H1 (cell line): Measurements from ENCODE around the gene TMIGD3. TPM values are rescaled to one million over a fixed set of nuclear protein-coding genes. Genes with fewer than 3 reads are reported as not detected.

Experiments
- CTCF ChIA-PET: fragments of 300-600 bp; sonication (Branson Sonifier 250); formaldehyde crosslinking; loops from one replicate; lab custom pipeline; 2021; ENCODE audit not compliant: partially characterized antibody; lab: Charles Lee
- POLR2A ChIA-PET: fragments of 300-600 bp; sonication (Branson Sonifier 250); formaldehyde crosslinking; loops from one replicate; lab custom pipeline; 2021; ENCODE audit warnings: inconsistent platforms; ENCODE audit not compliant: partially characterized antibody; lab: Charles Lee
- DNase-seq, 2 experiments: peaks; one replicate each; pipeline versions ENCODE4 v3.0.0 to v3.0.0-alpha.2; 2010 to 2022; ENCODE audit warnings: low spot score in 2 of 2, low read depth in 1 of 2, mixed read lengths in 1 of 2
- FAIRE-seq: peaks from 2 replicates; lab custom pipeline; 2011; peaks lifted over from hg19 to GRCh38; lab: Jason Lieb, UNC
- H2AFZ ChIP-seq: 2 replicates; pipeline ENCODE4 v1.8.1; 2012; ENCODE audit warnings: low read length, inconsistent platforms
- H2AK5ac ChIP-seq: 2 replicates; pipeline ENCODE4 v1.6.1; 2013; ENCODE audit warnings: low read depth, low read length
- H2BK120ac ChIP-seq: replicated peaks from 2 replicates; pipeline ENCODE3; 2013; ENCODE audit warnings: low read depth, low read length, inconsistent platforms
- H2BK12ac ChIP-seq: 2 replicates; pipeline ENCODE4 v1.6.1; 2013; ENCODE audit warnings: low read depth, low read length
- H2BK15ac ChIP-seq: 2 replicates; pipeline ENCODE4 v1.6.1; 2013; ENCODE audit warnings: low read length
- H2BK20ac ChIP-seq: 2 replicates; pipeline ENCODE4 v1.6.1; 2013; ENCODE audit warnings: low read length
- H2BK5ac ChIP-seq: 2 replicates; pipeline ENCODE4 v1.6.1; 2013; ENCODE audit warnings: low read depth, low read length
- H3K14ac ChIP-seq: 2 replicates; pipeline ENCODE4 v1.6.1; 2013; ENCODE audit warnings: inconsistent platforms; ENCODE audit not compliant: insufficient read length
- H3K18ac ChIP-seq: 2 replicates; pipeline ENCODE4 v1.6.1; 2013; ENCODE audit warnings: low read length; ENCODE audit errors: extremely low read depth
- H3K23ac ChIP-seq: 2 replicates; pipeline ENCODE4 v1.6.1; 2013; ENCODE audit warnings: inconsistent platforms; ENCODE audit not compliant: insufficient read length
- H3K23me2 ChIP-seq: 2 replicates; pipeline ENCODE4 v1.6.1; 2013; ENCODE audit warnings: low read depth, low read length
- H3K27ac ChIP-seq: 2 replicates; pipeline ENCODE4 v1.6.1; 2011; ENCODE audit warnings: low read depth, low read length, inconsistent platforms
- H3K27me3 ChIP-seq, 4 experiments: replicated peaks in 1 of 4; 1 replicate in 1 of 4; 2 replicates in 3 of 4; pipeline versions ENCODE4 v1.6.1 to v1.8.1; 2011 to 2013; ENCODE audit warnings: low read length in 3 of 4, mild to moderate bottlenecking in 3 of 4, inconsistent platforms in 2 of 4, mixed read lengths in 2 of 4, moderate library complexity in 1 of 4; ENCODE audit not compliant: control insufficient read depth in 3 of 4, insufficient read depth in 3 of 4; ENCODE audit errors: extremely low read depth in 1 of 4
- H3K36me3 ChIP-seq, 4 experiments: 2 replicates each; pipeline versions ENCODE4 v1.6.1 to v1.8.1; 2011 to 2013; ENCODE audit warnings: mild to moderate bottlenecking in 4 of 4, low read length in 3 of 4, moderate library complexity in 2 of 4, control low read depth in 1 of 4, inconsistent platforms in 1 of 4; ENCODE audit not compliant: insufficient read depth in 4 of 4, control insufficient read depth in 2 of 4
- H3K4ac ChIP-seq: replicated peaks from 2 replicates; pipeline ENCODE3; 2013; ENCODE audit warnings: low read length, low read depth, mixed read lengths, inconsistent platforms; ENCODE audit not compliant: insufficient read length
- H3K4me1 ChIP-seq, 4 experiments: replicated peaks in 1 of 4; 1 replicate in 1 of 4; 2 replicates in 3 of 4; pipeline versions ENCODE4 v1.6.1 to v1.8.1; 2011 to 2013; ENCODE audit warnings: low read length in 3 of 4, inconsistent platforms in 2 of 4, mixed read lengths in 1 of 4; ENCODE audit not compliant: insufficient read depth in 4 of 4, control insufficient read depth in 3 of 4
- H3K4me2 ChIP-seq, 2 experiments: 2 replicates each; pipeline versions ENCODE4 v1.6.1 to v1.8.1; 2011 to 2013; ENCODE audit warnings: low read depth in 2 of 2, low read length in 2 of 2, control low read depth in 1 of 2, inconsistent platforms in 1 of 2, mild to moderate bottlenecking in 1 of 2; ENCODE audit not compliant: insufficient read depth in 1 of 2
- H3K4me3 ChIP-seq, 4 experiments: fragments of 200-600, 300-600 bp in 1 of 4; sonication (generic), shearing (Covaris generic), sonication (Bioruptor Twin) in 1 of 4; 2 replicates each; pipeline versions ENCODE4 v1.5.1 to v1.8.1; 2011 to 2016; ENCODE audit warnings: low read length in 4 of 4, low read depth in 3 of 4, control low read depth in 2 of 4, inconsistent platforms in 2 of 4, mild to moderate bottlenecking in 2 of 4, mixed read lengths in 1 of 4, moderate library complexity in 1 of 4; ENCODE audit not compliant: insufficient read depth in 2 of 4; ENCODE audit errors: extremely low read depth in 1 of 4
- H3K56ac ChIP-seq: replicated peaks from 2 replicates; pipeline ENCODE3; 2013; ENCODE audit warnings: low read depth, mild to moderate bottlenecking, mixed read lengths, low read length, inconsistent platforms; ENCODE audit not compliant: insufficient read length
- H3K79me1 ChIP-seq: 2 replicates; pipeline ENCODE4 v1.6.1; 2013; ENCODE audit warnings: low read depth, low read length, control low read depth
- H3K79me2 ChIP-seq, 2 experiments: 2 replicates each; pipeline versions ENCODE4 v1.6.1 to v1.8.1; 2012 to 2013; ENCODE audit warnings: low read length in 2 of 2, mild to moderate bottlenecking in 2 of 2, inconsistent platforms in 1 of 2; ENCODE audit not compliant: insufficient read depth in 2 of 2, control insufficient read depth in 1 of 2
- H3K9ac ChIP-seq, 4 experiments: replicated peaks in 1 of 4; 1 replicate in 1 of 4; 2 replicates in 3 of 4; pipeline versions ENCODE4 v1.6.1 to v1.8.1; 2011 to 2013; ENCODE audit warnings: low read depth in 3 of 4, low read length in 3 of 4, control low read depth in 2 of 4, mild to moderate bottlenecking in 2 of 4, moderate library complexity in 2 of 4, inconsistent platforms in 1 of 4; ENCODE audit errors: extremely low read depth in 1 of 4
- H3K9me3 ChIP-seq, 2 experiments: 2 replicates each; pipeline versions ENCODE4 v1.6.1 to v1.8.1; 2012 to 2013; ENCODE audit warnings: mild to moderate bottlenecking in 2 of 2, moderate library complexity in 2 of 2, control low read depth in 1 of 2, inconsistent platforms in 1 of 2, low read depth in 1 of 2, low read length in 1 of 2, mixed read lengths in 1 of 2; ENCODE audit not compliant: insufficient read depth in 2 of 2
- H4K20me1 ChIP-seq, 2 experiments: replicated peaks in 1 of 2; 2 replicates each; pipeline versions ENCODE3 to v1.8.1; 2011 to 2013; ENCODE audit warnings: inconsistent platforms in 2 of 2, low read length in 2 of 2, mild to moderate bottlenecking in 1 of 2; ENCODE audit not compliant: insufficient read depth in 2 of 2, control insufficient read depth in 1 of 2
- H4K5ac ChIP-seq: 2 replicates; pipeline ENCODE4 v1.6.1; 2013; ENCODE audit warnings: low read length, low read depth, mixed read lengths, inconsistent platforms; ENCODE audit not compliant: insufficient read length
- H4K8ac ChIP-seq: 2 replicates; pipeline ENCODE4 v1.8.0; 2013; ENCODE audit warnings: mild to moderate bottlenecking, moderate library complexity, low read length, inconsistent platforms; ENCODE audit not compliant: insufficient read depth; ENCODE audit errors: extremely low read depth
- H4K91ac ChIP-seq: replicated peaks from 2 replicates; pipeline ENCODE3; 2013; ENCODE audit warnings: low read length, mixed read lengths, inconsistent platforms; ENCODE audit not compliant: insufficient read length
- CHD1 ChIP-seq: IDR thresholded peaks from 2 replicates; pipeline ENCODE4 v1.6.1; 2012; ENCODE audit warnings: low read depth, low read length, improper control_type of control experiment
- RBBP5 ChIP-seq: IDR thresholded peaks from 2 replicates; pipeline ENCODE4 v1.7.1; 2012; ENCODE audit warnings: low read depth, mild to moderate bottlenecking, inconsistent platforms, low read length, moderate library complexity, borderline replicate concordance
- SP2 ChIP-seq: IDR thresholded peaks from 2 replicates; pipeline ENCODE4 v1.6.1; 2012; ENCODE audit warnings: mild to moderate bottlenecking, low read length, inconsistent platforms
- WGBS, 2 experiments: shearing (Covaris generic) in 1 of 2; methylation state at CpG; one replicate each; pipeline versions ENCODE4 v1.1.6 to v1.1.7; 2013 to 2015; ENCODE audit warnings: low lambda C conversion rate in 2 of 2, mixed read lengths in 2 of 2, inconsistent platforms in 1 of 2, low coverage in 1 of 2, missing lambda C conversion rate in 1 of 2; ENCODE audit not compliant: insufficient replicate concordance in 2 of 2, insufficient coverage in 1 of 2, insufficient read length in 1 of 2; ENCODE audit errors: extremely low coverage in 1 of 2, missing lambda C conversion rate in 1 of 2; 5-methylcytosine and 5-hydroxymethylcytosine counted together
- polyA plus RNA-seq, 7 experiments: library from polyadenylated mRNA; depleted of rRNA in 3 of 7; stranded (reverse) in 5 of 7; unstranded in 2 of 7; fragments of >200 nt in 5 of 7; fragments of 200-250 nt in 2 of 7; gene quantifications; 1 replicate in 5 of 7; 2 replicates in 1 of 7; 4 replicates in 1 of 7; pipeline versions ENCODE4 v1.2.1 to v1.2.3, GENCODE V29; 2011 to 2013; ENCODE audit warnings: missing spikeins in 2 of 7, mixed read lengths in 2 of 7
- total RNA-seq: library from RNA; stranded (reverse); fragmentation: NEBNext Ultra II Directional; extraction: Animal tissue kit (Norgen Biotek cat#: 25700); gene quantifications from 2 replicates; pipeline ENCODE4 v1.2.1, GENCODE V29; 2021

TMIGD3 gene
- total and polyA plus RNA-seq, 2 of the 8 experiments (the other 6 are each of a cell fraction or from before 2014, with no cell fraction given) = not detected

- no peaks in the 10 kb centered on the region for H3K27me3 ChIP-seq
- H4K20me1 ChIP-seq = no peaks in the 10 kb centered on the region
- no peak overlapping the region for H2BK20ac ChIP-seq
- no peak overlapping the region for H3K4me2 ChIP-seq
- no peaks in the 10 kb centered on the region for H3K4me1 ChIP-seq
- H3K36me3 ChIP-seq = no peaks in the 10 kb centered on the region
- no peaks in the 10 kb centered on the region for H3K9me3 ChIP-seq
- H3K56ac ChIP-seq = no peak overlapping the region
- no peak overlapping the region for H2BK5ac ChIP-seq
- no peak for DNase-seq
- no peak for TF ChIP-seq CHD1
- TF ChIP-seq RBBP5 = no peak
- TF ChIP-seq SP2 = no peak
- no peaks in the 10 kb centered on the region for H3K79me2 ChIP-seq
- ChIA-PET POLR2A (no interaction called here), CTCF (interaction anchor here (0.8 to 0.9 kb wide), 2 partner anchors 14 to 150 kb away, joined by 3 to 4 read pairs; no protein-coding TSS in a partner anchor)
- H3K23me2 ChIP-seq = no peaks in the 10 kb centered on the region
- H3K4me3 ChIP-seq = no peak overlapping the region
- no peak overlapping the region for H4K5ac ChIP-seq
- H3K79me1 ChIP-seq = no peaks in the 10 kb centered on the region
- no peak overlapping the region for H2AK5ac ChIP-seq
- H3K27ac ChIP-seq = no peak overlapping the region
- no peak overlapping the region for H2AFZ ChIP-seq
- H2BK15ac ChIP-seq = no peak overlapping the region
- no peak overlapping the region for H3K4ac ChIP-seq
- H3K18ac ChIP-seq = no peak overlapping the region
- H4K8ac ChIP-seq = no peak overlapping the region
- H3K23ac ChIP-seq = no peak overlapping the region
- no peak overlapping the region for H3K9ac ChIP-seq
- H2BK120ac ChIP-seq = no peak overlapping the region
- H4K91ac ChIP-seq = no peak overlapping the region
- FAIRE-seq = no peak
- H2BK12ac ChIP-seq = no peak overlapping the region
- no peak overlapping the region for H3K14ac ChIP-seq
- WGBS, 2 experiments = 92% methylated on average over 7 of the region's 7 CpGs; no CpG with 5 or more reads in 1 of the 2 experiments
Measured at GRCh38 chr1:111501645-111502044, 1.8 kb downstream of the TMIGD3 start.
